GM19468 (cell line): ENCODE measurements around the gene CABP2.
"Not testable (repeated sequence)": the region's sequence is repeated elsewhere in the genome, so short reads cannot be mapped to it uniquely, and the experiment has no call there.

ENCODE experiments used
- ATAC-seq: cut with Tn5 transposase; IDR thresholded peaks from one replicate; pipeline ENCODE4 v1.9.1; 2021; ENCODE audit warnings: mild to moderate bottlenecking, moderate library complexity, moderate number of reproducible peaks; ENCODE audit not compliant: unreplicated experiment; ENCODE audit errors: extremely low read depth

The CABP2 gene

DNA sequence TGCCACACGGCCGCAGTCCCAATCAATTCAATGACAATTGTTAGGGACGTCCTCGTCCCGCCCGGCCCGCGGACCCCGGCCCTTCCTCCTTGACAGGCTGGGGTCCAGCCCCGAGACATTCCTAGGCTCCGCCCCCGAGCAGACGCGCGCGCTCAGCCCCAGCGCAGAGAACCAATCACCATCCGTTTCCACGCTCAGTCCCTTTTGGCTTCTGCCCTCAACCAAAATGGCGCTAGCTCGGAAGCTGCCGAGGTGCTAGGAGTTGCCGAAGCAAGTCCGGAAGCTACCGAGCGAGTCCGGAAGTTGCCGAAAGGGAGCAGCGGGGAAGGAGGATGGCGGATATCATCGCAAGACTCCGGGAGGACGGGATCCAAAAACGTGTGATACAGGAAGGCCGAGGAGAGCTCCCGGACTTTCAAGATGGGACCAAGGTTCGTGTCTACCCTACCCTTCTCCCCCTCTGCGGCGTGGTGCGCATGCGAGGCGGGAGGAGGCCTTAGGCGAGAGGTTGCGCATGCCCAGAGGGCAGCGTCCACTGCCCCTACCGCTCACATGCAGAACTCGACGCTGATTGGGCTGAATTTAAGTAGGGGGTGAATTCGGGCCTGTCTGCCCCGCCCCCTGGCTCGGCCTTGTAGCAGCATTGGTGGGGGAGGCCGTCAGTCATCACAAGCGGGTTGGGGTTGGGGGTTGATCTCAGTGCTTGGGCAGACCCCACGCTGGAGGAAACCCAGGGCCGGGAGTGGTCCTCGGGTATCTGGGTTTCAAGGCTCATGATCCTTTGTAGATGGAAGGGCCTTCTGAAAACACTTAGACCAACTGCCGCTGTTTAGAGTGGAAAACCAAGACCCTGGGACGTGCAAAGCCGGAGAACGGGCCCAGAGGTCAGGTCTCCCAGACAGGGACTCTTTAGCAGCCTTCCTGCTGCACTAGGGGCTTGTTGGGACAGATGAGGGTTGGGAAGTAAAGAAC lies 40.1 kb downstream of the CABP2 start, which contains the start of gene AIP:
Gene AIP, plus strand, starts transcription at position 200 of the 972 bp plus-strand sequence. Its CDS starts 133 bp downstream, at position 333.
- peak; percentile 36 for ATAC-seq

DNA sequence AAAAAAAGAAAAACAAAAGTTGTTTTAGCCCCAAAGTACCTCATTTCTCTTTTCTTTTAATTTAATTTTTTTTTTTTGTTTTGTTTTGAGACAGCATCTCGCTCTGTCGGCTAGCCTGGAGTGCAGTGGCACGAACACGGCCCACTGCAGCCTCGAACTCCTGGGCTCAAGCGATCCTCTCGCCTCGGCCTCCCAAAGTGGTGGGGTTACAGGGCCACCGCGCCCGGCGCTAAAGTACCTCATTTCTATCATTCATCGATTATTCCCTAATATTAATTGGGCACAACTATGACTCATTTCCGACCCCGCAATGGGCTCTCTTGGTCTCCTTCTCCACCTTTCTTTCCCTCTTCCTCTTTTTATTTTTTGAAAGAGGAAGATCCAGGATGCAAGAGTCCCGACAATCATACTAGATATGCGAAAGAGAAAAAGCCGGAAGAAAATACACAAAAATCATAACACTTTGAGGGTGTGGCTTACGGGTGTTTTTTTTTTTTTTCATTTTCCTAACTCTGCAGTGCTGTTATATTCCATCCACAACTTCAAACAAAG lies 40.9 kb downstream of the CABP2 start:
- no peak for ATAC-seq

DNA sequence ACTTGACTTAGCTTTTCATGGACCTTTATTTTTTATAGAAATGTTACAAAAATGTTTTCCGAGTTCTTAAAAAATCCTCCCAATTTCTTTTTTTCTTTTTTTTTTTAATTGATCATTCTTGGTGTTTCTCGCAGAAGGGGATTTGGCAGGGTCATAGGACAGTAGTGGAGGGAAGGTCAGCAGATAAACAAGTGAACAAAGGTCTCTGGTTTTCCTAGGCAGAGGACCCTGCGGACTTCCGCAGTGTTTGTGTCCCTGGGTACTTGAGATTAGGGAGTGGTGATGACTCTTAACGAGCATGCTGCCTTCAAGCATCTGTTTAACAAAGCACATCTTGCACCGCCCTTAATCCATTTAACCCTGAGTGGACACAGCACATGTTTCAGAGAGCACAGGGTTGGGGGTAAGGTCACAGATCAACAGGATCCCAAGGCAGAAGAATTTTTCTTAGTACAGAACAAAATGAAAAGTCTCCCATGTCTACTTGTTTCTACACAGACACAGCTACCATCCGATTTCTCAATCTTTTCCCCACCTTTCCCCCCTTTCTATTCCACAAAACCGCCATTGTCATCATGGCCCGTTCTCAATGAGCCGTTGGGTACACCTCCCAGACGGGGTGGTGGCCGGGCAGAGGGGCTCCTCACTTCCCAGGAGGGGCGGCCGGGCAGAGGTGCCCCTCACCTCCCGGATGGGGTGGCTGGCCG lies 45.7 kb downstream of the CABP2 start:
- ATAC-seq, result not testable (repeated sequence)

DNA sequence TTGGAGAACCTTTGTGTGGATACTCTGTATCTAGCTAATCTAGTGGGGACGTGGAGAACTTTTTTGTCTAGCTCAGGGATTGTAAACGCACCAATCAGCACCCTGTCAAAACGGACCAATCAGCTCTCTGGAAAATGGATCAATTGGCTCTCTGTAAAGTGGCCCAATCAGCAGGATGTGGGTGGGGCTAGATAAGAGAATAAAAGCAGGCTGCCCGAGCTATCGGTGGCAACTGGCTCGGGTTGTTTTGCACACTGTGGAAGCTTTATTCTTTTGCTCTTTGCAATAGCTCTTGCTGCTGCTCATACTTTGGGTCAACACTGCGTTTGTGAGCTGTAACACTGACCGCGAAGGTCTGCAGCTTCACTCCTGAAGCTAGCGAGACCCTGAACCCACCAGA lies 46.6 kb downstream of the CABP2 start:
- not testable (repeated sequence) for ATAC-seq

DNA sequence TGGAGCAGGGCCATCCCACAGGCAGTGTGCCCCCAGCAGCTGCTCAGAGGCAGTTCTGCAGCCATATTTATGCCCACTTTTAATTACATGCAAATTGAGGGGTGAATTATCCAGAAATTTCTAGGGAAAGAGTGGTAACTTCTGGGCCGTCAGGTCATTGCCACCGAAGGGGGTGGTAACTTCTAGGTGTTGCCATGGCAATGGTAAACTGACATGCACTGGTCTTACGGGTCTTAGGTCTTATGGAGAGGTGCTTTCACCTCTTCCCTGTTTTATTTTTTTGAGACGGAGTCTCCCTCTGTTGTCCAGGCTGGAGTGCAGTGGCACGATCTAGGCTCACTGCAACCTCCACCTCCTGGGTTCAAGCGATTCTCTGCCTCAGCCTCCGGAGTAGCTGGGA lies 50.4 kb downstream of the CABP2 start:
- ATAC-seq, result no peak

DNA sequence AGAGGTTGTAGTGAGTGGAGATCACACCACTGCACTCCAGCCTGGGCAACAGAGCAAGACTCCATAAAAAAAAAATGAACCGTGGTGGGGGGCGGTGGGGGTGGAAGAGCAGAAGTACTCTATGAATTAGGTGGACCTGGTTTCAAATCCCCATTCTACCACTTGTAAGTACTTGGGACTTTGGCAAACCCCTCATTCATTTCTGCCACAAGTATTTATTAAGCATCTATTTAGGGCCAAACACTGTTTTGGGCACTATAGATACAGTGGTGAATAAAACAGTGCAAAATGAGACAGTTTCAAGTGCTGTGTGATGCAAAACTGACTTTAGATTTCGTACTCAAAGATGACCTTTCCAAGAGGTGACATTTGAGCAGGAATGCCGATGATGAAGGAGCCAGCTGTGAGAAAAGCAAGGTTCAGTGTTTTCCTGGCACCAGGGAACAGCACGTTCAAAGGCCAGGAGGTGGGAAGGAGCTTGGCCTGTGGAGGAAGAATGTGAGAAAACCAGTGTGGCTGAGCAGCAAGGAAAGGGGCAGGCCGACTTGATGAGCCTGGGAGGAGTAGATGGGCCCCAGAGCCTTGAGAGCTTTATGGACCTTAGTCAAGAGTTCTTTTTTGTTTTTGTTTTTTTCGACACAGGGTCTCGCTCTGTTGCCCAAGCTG lies 52.8 kb downstream of the CABP2 start:
- no peak for ATAC-seq

DNA sequence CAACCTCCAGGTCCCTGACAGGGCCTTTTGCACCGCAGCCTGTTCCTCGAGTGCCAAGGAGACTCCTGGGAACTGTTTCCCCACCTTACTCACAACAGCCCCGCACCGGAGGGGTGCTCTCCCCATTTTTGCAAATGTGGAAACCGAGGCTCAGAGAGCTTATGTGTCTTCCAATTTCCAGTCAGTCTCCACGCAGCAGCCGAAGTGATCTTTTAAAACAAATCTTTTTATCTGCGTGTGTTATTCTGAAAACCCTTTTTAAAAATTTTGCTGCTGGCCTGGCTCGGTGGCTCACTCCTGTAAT lies 53.8 kb downstream of the CABP2 start:
- no peak for ATAC-seq
